ENCODE measurements around the gene FUS.

The FUS gene

DNA sequence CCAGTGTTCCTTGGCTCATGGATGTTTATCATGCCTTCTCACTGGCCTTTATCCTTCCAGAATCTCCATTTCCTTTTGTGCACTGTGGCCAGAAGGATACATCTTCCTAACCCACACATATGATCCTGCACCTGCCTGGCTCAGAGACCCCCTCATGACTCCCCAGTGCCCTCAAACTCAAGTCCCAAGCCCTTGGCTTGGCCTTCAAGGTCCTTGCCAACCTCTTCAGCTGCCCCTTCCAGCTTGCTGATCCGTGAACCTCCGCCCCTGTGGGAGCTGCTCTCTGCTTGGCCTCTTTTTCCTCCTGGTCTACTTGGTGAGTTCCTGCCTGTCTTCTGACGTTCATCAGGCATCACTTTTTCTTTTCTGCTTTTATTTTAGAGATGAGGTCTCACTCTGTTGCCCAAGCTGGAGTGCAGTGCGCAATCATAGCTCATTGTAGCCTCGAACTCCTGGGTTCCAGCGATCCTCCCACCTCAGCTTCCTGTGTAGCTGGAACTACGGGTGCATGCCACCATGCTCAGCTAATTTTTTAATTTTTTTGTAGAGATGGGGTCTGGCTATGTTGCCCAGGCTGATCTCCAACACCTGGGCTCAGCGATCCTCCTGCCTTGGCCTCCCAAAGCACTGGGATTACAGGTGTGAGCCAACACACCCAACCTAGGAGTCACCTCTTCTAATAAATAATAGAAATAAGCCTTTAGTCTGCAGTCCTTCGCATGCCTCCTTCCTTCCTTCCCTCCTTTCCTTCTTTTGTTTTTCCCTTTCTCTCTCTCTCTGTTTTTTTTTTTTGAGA, 25.1 kb downstream of the FUS start:
- no peak for DNase-seq

DNA sequence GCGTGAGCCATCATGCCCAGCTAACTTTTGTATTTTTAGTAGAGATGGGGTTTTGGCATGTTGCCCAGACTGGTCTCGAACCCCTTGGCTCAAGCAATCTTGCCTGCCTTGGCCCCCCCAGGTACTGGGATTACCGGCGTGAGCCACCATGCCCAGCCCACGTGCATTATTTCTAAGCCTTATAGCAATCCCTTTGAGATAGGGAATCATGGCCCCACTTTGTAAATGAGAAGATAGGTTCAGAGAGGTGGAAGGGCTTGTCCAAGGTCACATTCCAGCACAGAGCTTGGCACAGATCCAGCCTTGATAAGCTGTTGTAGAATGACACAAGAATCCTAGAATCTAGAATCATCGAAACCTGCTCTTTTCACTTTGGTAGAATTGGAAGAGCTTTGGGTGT, 26.8 kb downstream of the FUS start:
- DNase-seq, result no peak

DNA sequence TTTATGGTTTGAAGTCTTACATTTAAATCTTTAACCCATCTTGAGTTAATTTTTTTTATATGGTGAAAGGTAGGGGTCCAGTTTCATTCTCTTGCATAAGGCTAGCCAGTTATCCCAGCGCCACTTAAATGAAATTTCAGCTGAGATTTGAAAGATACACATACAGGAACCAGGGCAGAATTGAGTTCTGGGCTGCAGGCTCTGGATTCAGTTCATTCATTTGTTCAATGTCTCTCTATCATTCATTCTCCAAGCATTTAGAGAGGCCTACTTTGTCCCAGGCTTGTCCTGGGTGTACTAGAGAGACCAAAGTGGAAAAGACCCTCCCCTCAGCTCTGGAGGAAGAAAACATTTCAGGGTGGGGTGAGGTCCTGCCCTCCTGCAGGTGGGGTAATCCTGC, 33.4 kb downstream of the FUS start:
- DNase-seq, result no peak

DNA sequence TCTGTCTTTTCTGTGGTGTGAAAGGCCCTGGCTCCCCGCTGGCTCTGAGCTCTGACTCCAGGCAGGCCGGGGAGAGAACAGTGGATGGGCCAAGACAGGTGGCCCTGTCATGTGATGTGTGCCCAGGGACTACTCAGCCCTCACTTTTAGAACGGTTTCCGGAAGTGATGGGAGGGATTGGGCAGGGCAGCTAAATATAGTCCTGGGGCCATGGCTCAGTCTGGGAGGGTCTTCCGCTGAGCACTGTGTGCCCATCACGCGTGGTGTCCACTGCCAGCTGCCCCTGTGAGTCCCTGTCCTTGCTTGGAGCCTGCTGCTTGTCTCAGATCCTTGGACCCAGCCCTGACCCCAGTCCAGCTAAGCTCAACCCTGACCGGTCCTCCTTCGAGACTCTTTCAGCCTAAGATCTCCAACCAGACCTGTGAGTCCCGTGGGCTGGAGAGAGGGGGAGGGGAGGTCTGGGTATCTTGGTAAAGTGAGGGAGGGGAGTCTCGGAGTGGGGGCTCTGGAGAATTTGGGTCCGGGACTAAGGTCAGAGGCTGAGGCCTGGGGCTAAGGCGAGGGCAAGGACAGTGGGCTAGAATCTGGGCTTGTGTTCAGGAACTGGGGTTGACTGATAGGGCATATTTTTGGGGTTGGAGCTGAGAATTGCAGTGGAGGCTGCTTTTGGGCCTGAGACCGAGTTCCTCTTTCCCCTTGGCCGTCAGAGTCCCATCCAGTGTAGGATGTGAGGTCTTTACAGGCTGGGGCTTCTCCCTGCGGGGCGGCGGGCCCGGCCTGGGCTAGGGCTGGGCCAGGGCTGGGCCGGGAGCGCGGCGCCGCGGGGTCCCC, 34.2 kb downstream of the FUS start, which contains the start of gene TRIM72:
TSS of gene TRIM72 (plus strand) at position 243 of the 831 bp plus-strand sequence. CDS start 620 bp downstream, outside the sequence.
- no peak for DNase-seq

DNA sequence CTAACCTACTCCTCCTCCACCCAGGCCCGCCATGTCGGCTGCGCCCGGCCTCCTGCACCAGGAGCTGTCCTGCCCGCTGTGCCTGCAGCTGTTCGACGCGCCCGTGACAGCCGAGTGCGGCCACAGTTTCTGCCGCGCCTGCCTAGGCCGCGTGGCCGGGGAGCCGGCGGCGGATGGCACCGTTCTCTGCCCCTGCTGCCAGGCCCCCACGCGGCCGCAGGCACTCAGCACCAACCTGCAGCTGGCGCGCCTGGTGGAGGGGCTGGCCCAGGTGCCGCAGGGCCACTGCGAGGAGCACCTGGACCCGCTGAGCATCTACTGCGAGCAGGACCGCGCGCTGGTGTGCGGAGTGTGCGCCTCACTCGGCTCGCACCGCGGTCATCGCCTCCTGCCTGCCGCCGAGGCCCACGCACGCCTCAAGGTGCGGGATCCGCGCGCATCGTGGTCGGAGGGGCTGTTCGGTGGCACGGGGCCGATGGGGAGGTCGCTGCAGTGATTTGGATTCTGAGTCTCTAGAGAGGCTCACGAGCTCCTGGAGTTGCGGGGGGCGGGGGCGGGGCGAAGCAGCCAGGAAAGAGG, 34.9 kb downstream of the FUS start:
- no peak for DNase-seq

DNA sequence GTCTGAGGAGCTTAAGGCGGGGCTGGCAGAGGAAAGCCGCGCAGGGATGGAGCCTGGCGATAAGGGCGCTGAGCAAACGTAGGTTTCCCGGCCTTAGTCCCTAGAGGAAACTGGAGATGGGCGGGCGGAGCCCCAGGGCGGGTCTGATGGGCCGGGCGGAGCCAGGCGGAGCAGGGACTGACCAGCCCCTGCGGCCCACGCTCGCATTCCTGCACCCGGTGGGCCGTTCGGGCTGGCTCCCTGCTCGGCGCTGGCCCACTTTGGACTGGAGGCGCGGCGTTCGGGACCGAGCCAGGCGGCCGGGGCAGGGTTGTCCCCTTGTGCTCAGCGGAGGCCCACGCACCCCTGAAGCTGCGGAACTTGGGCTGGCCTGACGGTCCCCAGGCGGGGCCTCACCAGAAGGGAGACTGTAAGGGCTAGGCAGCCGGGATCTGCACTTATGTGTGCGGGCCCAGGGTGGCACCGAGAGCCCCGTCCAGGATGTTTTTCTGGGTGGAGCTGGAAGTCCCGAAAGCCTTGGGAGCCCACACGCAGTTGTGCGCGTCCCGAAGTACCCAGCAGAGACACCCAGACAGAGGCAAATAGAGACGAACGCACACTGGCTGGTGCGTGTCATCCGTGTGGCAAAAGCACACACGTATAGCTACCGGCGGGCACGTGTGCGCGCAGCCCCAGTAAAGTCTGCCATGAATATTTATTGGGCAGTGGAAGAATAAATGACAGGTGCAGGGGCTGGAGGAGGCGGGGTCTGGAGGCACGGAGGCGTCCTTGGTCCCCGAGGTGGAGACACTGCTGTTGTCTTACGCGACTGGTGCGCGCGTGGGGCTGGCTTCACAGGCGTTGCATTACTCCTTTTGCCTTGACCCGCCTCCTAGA, 35.6 kb downstream of the FUS start:
- DNase-seq, result no peak

GRCh38 chr16:31216422-31217135, 36.6 kb downstream of the FUS start, which contains the start of gene PYDC1:
Gene PYDC1 (minus strand): TSS chr16:31217135. CDS start chr16:31217028, 107 bp downstream.
- no peak for DNase-seq

GRCh38 chr16:31217136-31217530, 37.2 kb downstream of the FUS start:
- DNase-seq, result no peak

- DNase-seq, result no peak
These were observed 39.3 kb downstream of the FUS start for GRCh38 chr16:31219154-31219741.

DNA sequence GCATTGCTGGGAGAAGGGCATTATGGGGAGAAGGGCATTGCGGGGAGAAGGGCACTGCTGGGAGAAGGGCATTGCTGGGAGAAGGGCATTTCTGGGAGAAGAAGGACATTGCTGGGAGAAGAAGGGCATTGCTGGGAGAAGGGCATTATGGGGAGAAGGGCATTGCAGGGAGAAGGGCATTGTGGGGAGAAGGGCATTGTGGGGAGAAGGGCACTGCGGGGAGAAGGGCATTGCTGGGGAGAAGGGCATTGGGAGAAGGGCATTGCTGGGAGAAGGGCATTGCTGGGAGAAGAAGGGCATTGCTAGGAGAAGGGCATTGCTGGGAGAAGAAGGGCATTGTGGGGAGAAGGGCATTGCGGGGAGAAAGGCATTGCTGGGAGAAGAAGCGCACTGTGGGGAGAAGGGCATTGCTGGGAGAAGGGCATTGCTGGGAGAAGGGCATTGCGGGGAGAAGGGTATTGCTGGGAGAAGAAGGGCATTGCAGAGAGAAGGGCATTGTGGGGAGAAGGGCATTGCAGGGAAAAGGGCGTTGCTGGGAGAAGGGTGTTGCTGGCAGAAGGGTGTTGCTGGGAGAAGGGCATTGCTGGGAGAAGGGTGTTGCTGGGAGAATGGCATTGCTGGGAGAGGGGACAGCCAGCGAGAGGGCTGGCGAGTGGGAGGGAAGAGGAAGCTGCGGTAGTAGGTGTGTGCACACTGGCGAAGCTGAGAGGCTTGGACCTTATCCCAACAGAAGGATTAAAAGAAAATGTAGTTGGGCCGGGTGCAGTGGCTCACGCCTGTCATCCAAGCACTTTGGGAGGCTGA, 41.6 kb downstream of the FUS start:
- no peak for DNase-seq

GRCh38 chr16:31223044-31223443, 43.1 kb downstream of the FUS start:
- no peak for DNase-seq

GRCh38 chr16:31224092-31224955, 44.4 kb downstream of the FUS start:
- DNase-seq, result no peak

GRCh38 chr16:31225193-31225592, 45.3 kb downstream of the FUS start:
- no peak for DNase-seq

GRCh38 chr16:31228206-31228605, 48.3 kb downstream of the FUS start:
- no peak for DNase-seq

- no peak for DNase-seq
These were observed 49.6 kb downstream of the FUS start for GRCh38 chr16:31229501-31229900.

GRCh38 chr16:31238041-31238440, 58.1 kb downstream of the FUS start:
- no peak for DNase-seq

All from NCI-H2029 (cell line).